Osteoblast (primary cell): ENCODE results near the gene DYRK2. TPM values are rescaled to one million over a fixed set of nuclear protein-coding genes. Genes with fewer than 3 reads are reported as not detected.
A peak's percentile ranks its signal among the peaks of the same experiment; 100 is the strongest.

Experiments
- DNase-seq: peaks from one replicate; pipeline ENCODE4 v3.0.0; 2011; ENCODE audit warnings: low spot score, mixed read lengths; ENCODE audit not compliant: insufficient read length; ENCODE audit errors: missing footprints
- H2AFZ ChIP-seq: 2 replicates; pipeline ENCODE4 v1.6.0; 2011; ENCODE audit warnings: mild to moderate bottlenecking, low read length
- H3K27ac ChIP-seq: 2 replicates; pipeline ENCODE4 v1.5.1; 2011; ENCODE audit warnings: mild to moderate bottlenecking, low read depth, low read length, moderate library complexity
- H3K27me3 ChIP-seq: 2 replicates; pipeline ENCODE4 v1.6.0; 2012; ENCODE audit warnings: mild to moderate bottlenecking, control low read depth, inconsistent platforms, low read length, moderate library complexity; ENCODE audit not compliant: insufficient read depth
- H3K36me3 ChIP-seq: 2 replicates; pipeline ENCODE4 v1.5.1; 2011; ENCODE audit warnings: mild to moderate bottlenecking, low read length, control low read depth, moderate library complexity; ENCODE audit not compliant: insufficient read depth
- H3K4me1 ChIP-seq: 2 replicates; pipeline ENCODE4 v1.5.1; 2011; ENCODE audit warnings: mild to moderate bottlenecking, low read length, control low read depth, moderate library complexity; ENCODE audit not compliant: insufficient read depth
- H3K4me2 ChIP-seq: 2 replicates; pipeline ENCODE4 v1.6.0; 2011; ENCODE audit warnings: mild to moderate bottlenecking, low read length; ENCODE audit not compliant: insufficient read depth
- H3K4me3 ChIP-seq: fragments of 200-600 bp; sonication (generic); 3 replicates; pipeline ENCODE4 v1.5.1; 2012; ENCODE audit warnings: mild to moderate bottlenecking, low read length, inconsistent platforms; ENCODE audit not compliant: insufficient read depth
- H3K79me2 ChIP-seq: 2 replicates; pipeline ENCODE4 v1.6.0; 2012; ENCODE audit warnings: mild to moderate bottlenecking, low read length, control low read depth, inconsistent platforms; ENCODE audit not compliant: insufficient read depth
- H3K9me3 ChIP-seq: 2 replicates; pipeline ENCODE4 v1.5.1; 2011; ENCODE audit warnings: low read depth, low read length, control low read depth
- H4K20me1 ChIP-seq: 2 replicates; pipeline ENCODE4 v1.6.0; 2012; ENCODE audit warnings: mild to moderate bottlenecking, low read length, control low read depth; ENCODE audit not compliant: insufficient read depth
- CTCF ChIP-seq: IDR thresholded peaks from 2 replicates; pipeline ENCODE4 v1.5.1; 2011; ENCODE audit warnings: mild to moderate bottlenecking, low read depth, low read length, moderate library complexity; ENCODE audit errors: extremely low read depth
- total RNA-seq: library from RNA; depleted of rRNA; stranded (reverse); fragments of >200 nt; gene quantifications from 2 replicates; pipeline ENCODE4 v1.2.3, GENCODE V29; 2012

DYRK2 gene
- total RNA-seq, 1 donor: 43.4 TPM

GRCh38 chr12:67681941-67682620 is 33.5 kb downstream of the DYRK2 start:
- Histone ChIP-seq H2AFZ (no peak overlapping the region), H3K27me3 (no peaks in the 10 kb centered on the region), H3K79me2 (no peaks in the 10 kb centered on the region), H4K20me1 (no peaks in the 10 kb centered on the region), H3K9me3 (no peaks in the 10 kb centered on the region), H3K4me2 (no peak overlapping the region), H3K27ac (peak overlapping the region; percentile 85), H3K4me3 (no peak overlapping the region), H3K4me1 (peaks cover 34% of the 10 kb centered on the region), H3K36me3 (peaks cover 2% of the 10 kb centered on the region)
- DNase-seq: no peak
- TF ChIP-seq CTCF: no peak

- no peak for DNase-seq
- TF ChIP-seq CTCF: no peak
- H3K36me3 ChIP-seq: no peaks in the 10 kb centered on the region
- H3K4me1 ChIP-seq: no peaks in the 10 kb centered on the region
- H4K20me1 ChIP-seq: no peaks in the 10 kb centered on the region
- H2AFZ ChIP-seq: no peak overlapping the region
- H3K27ac ChIP-seq: no peak overlapping the region
- H3K27me3 ChIP-seq: no peaks in the 10 kb centered on the region
- no peak overlapping the region for H3K4me2 ChIP-seq
- no peaks in the 10 kb centered on the region for H3K79me2 ChIP-seq
- no peaks in the 10 kb centered on the region for H3K9me3 ChIP-seq
- no peak overlapping the region for H3K4me3 ChIP-seq
These were observed 40.8 kb downstream of the DYRK2 start for GRCh38 chr12:67689385-67689784.

GRCh38 chr12:67690656-67691055 is 42.1 kb downstream of the DYRK2 start:
- H3K4me3 ChIP-seq: no peak overlapping the region
- TF ChIP-seq CTCF: no peak
- no peaks in the 10 kb centered on the region for H3K79me2 ChIP-seq
- no peak overlapping the region for H3K27ac ChIP-seq
- no peaks in the 10 kb centered on the region for H3K9me3 ChIP-seq
- no peak overlapping the region for H2AFZ ChIP-seq
- no peak overlapping the region for H3K4me2 ChIP-seq
- no peaks in the 10 kb centered on the region for H3K27me3 ChIP-seq
- no peaks in the 10 kb centered on the region for H4K20me1 ChIP-seq
- DNase-seq: no peak
- no peaks in the 10 kb centered on the region for H3K4me1 ChIP-seq
- H3K36me3 ChIP-seq: no peaks in the 10 kb centered on the region

- no peaks in the 10 kb centered on the region for H3K9me3 ChIP-seq
- no peak overlapping the region for H3K27ac ChIP-seq
- no peak for DNase-seq
- H3K79me2 ChIP-seq: no peaks in the 10 kb centered on the region
- no peak for TF ChIP-seq CTCF
- H2AFZ ChIP-seq: no peak overlapping the region
- H3K4me2 ChIP-seq: no peak overlapping the region
- H3K4me1 ChIP-seq: no peaks in the 10 kb centered on the region
- H3K36me3 ChIP-seq: no peaks in the 10 kb centered on the region
- H3K27me3 ChIP-seq: no peaks in the 10 kb centered on the region
- no peak overlapping the region for H3K4me3 ChIP-seq
- no peaks in the 10 kb centered on the region for H4K20me1 ChIP-seq
These were observed 42.7 kb downstream of the DYRK2 start for GRCh38 chr12:67691220-67691619.
